GM19467 (cell line): ENCODE results near the gene PTPN14.

Experiments
- ATAC-seq: cut with Tn5 transposase; IDR thresholded peaks from one replicate; pipeline ENCODE4 v1.9.1; 2021; ENCODE audit warnings: mild to moderate bottlenecking, moderate library complexity; ENCODE audit not compliant: unreplicated experiment

The PTPN14 gene

DNA sequence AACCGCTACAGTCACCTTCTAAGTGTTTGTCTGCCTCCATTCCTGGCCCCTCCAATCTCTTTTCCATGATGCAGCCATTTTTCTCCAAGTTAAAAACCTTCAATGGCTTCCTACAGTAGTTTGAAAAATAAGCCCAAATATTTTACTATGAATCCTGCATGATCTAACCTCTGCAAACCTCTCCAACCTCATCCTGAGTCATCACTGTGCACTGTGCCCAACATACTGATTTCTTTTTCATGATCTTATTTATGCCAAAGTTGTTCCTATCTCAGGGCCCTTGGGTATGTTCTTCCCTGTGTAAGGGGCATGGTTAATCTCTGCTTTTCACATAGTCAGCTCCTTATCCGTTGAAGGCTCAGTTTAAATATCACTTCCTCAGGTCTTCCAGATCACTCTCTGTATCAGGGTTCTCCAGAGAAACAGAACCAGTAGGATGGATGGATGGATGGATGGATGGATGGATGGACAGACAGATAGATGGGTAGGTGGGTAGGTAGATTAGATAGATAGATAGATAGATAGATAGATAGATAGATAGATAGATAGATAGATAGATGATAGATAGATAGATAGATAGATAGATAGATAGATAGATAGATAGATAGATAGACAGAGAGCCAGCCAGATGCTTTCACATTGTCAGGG, 18.1 kb upstream of the PTPN14 start:
- ATAC-seq = no peak

DNA sequence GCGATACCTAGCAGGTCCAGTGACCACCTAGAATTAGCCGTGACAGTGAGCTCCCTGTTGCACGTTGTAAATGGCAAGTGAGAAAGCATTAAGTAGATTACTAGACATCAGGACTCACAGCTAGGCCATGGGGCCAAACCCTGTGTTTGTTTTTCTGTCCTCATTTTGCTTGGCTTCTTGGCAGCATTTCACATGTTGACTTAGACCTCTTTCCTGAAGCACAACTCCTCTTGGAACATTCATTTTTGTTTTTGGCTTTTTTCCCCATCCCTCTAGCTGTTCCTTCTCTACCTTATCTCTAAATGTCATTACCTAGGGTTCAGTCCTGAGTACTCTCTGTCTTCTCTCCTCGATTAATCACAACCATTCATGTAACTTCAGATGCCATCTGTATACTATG, 16.9 kb upstream of the PTPN14 start:
- ATAC-seq = no peak

DNA sequence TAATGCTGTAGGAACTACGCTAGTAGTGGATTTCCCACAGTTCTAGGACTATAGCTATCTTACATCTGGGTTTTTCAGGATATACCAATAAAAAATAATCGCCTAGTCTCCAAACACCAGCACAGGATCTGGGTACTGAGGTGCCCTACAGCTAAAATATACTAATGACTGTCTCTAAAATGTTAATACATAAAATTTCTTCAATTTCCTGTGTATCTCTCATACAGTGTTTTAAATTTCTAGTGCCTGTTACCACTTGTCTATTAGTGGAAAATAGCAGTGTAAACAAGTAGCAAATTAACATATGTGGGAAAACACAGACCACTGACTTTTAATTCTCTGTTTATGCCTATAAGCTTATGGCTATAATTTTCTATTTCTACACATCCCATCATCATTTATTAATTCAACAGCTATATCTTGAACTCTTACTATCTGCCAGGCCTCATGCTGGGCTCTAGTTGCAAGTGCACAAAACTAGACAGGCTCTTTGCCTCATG, 16.1 kb upstream of the PTPN14 start:
- ATAC-seq = no peak

DNA sequence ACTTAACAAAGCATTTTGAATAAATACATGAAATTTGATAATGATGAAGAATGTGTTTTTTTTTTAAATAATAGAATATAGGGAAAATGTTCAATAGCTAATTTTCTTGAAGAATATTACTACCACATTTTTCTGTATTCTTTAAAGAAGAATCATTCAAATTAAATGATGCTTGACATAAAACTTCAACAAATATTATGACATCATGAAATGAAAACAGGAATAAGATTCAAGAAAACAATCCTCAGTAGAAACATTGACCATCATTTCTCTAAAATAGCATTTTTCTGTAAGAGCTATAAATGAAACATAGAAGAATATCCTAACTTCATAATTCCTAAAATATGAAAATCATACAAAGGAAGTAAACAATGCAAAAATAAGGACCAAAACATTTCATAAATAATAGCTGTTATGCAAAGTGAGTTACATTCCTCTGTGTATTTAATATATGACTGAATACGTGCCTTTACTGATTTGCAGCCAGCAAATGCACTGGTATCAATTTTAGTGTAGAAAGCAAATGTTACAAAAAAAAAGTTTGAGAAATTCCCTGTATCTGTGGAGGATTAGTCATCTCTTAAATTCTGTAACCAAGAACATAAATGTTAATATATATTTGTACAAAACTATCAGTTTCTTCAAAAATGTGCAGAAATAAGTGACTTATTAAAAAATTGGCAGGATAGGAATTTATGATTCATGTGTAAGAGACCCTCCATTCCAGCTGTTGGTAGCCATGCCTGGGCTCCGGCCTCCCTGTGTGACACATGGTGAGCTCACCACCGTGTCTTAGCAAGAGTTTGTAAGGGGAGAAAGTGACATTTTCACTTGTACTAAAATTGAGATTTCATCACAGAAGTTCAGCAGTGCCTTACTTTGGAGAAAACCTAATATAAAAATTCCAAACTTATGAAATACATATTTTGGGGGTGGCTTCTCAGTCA, 15.0 kb upstream of the PTPN14 start:
- no peak for ATAC-seq

DNA sequence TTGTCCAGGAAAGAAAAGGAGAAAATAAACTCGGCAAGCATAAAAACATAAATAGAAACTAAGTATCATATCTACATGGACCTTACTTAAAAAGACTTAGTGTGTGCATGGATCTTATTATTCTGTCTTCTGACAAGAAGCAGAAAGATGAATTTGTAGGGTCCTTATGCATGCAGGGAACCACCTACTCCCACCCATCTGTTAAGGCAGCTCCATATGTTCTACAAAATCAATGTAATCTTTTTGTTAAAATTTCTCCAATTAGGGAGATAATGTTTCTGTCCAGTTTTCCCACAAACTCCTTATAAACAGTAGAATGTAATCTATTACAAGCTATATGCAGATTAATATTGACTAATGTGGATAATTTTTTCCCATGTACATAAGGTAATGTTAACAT, 13.9 kb upstream of the PTPN14 start:
- ATAC-seq = no peak

DNA sequence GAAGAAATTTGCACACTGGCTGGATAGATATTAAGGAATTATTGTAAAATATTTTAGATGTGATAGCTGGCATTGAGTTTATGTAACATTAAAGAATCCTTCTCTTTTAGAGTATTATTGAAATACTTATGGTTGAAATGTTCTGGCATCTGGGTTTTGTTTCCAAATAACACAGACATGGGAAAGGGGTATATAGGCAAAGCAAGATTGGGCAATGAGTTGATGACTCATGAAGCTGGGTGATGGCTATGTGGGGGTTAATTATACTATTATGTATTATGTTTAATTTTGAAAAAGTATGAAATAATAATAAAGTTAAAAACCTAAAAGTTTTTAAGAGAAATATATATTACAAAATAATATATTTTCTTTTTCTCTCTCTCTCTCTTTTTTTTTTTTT, 12.5 kb upstream of the PTPN14 start:
- ATAC-seq = no peak

DNA sequence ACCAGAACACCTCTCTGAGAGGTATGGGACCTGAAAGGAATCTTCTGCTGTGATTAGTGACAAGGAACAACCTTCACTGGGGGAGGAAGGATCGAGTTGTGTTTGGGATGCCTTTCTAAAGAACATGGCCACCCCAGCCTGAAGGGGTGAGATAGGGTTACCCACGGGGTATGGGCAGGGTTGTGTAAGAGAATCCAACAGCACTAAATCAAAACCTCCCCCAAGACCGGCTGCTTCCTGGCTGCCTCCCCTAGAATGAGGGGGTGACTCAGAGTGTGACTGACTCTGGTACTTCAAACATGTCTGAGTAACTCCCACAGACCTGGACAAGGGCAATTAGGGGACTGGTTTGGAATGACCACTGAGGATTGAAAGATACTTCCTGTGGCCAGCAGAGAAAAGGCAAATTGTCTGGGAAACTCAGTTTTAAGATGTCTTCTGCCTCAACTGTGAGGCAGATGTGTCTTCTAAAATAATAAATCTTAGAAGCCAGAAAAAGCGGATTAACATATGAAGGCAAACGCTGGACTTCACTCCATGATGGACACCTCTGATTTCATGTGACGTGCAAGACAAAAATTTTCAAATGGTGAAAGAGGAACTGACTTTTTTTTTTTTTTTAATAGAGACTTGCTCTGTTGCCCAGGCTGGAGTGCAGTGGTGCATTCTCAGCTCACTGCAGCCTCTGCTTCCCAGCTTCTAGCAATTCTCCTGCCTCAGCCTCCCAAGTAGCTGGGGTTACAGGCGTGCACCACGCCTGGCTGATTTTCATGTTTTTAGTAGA, 6.7 kb upstream of the PTPN14 start:
- peak; percentile 55 for ATAC-seq

DNA sequence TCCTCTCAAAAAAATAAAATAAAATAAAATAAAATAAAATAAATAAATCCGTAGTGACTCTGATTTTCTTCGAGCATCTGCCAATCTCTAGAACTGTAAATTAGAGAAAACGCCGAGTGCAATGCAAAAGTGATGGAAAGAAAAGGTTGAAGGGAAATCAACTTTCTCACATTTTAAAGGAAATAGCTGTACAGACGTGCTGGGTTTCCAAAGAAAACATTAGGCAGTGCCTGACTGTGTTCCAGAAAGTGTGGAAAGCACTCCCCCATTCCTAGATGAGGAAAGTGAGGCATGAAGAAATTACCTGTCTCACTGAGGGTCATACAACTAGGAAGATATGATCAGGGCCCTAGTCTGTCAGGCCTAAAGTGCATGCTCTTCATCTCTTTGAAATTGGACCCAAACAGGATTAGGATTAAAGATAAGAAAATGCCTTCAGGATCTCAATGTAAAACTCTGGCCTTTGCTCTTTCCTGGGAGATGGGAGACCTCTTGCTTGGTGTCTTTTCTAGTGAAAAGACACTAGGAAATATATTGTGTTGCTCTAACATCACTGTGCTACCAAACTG, 1.8 kb upstream of the PTPN14 start:
- no peak for ATAC-seq

DNA sequence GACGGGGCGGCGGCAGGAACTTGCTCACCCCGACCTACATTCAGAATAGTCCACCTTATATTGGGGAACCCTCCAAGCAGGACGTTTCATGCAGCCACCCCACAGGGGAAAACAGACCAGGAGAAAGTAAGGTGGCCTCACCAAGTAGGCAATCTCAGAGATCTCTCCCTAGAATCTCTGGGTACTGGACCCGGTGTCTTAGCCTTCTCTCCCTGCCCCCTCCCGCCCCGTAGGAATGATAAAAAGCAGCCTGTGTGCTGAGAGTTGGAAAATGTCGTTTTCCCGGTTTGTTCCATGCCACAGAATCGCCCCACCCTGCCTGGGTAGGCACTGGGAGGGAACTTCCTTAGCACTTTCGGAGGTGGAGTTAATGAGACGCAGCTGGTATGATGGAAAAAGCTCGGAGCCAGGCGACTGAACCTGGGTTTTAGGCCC, 789 bp upstream of the PTPN14 start:
- no peak for ATAC-seq

DNA sequence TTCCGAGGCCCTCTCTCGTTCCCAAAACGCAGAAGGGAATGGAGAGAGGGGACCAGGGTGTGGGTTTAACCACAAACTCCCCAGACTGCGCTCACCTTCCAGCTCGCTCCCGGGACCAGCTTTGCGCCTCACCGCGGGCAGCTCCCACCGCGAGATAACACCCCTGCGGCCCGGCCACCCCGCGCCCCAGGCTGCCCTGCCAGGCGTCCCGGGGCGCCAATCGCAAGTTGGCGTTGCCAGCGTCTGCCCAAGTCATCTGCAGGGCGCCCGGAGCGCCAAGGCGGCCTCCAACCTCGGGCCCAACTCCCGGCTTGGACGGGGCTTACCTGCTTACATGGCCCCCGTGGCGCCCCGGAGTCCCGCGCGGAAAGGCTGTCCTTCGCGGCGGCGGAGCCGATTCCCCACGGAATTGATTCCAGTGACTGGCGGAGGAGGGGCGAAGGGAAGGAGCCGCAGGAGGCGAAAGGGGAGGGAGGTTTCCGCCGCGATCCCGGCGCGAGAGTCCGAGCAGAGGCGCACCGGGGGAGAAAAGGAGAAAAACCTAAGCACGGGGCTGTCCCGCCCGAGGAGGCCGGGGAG, 456 bp downstream of the PTPN14 start:
- no peak for ATAC-seq

DNA sequence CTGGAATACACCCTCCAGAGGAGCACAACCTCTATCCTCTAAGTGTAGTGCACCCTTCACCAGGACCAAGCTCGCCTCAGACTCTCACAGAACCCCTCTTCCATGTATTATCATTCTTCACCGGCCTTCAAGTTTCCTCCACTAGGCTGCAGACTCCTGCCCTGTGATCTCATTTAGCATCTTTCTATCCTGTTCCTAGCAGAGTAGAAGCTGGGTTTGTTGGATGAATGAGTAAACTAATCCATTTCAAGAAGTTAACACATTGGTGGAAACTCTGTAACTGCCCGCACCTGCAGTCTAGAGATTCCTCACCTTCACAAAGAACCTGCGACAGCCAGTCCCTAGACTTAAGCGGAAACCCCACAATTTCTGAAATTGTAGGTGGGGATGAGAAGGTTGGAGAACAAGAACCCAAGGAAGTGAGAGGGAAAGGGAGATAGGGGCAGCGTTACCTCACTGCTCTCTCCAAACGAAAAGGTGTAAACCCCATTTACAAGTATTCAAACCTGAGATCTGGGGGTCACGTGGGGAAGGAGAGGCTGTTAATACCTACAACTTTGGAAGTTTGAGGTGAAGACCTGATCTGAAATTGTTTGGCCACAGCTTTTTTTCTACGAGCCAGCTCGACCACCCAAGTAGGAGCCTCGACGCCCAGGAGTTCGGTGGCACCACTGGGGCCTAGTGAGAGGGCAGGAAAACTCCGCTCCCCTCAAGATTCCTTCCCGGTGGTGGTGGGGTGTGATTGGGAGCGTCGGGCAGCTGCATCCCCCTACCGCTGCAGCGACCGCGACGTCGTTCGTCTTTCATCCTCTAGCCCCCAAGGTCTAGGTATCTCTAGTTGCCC, 1.2 kb downstream of the PTPN14 start:
- ATAC-seq = no peak

DNA sequence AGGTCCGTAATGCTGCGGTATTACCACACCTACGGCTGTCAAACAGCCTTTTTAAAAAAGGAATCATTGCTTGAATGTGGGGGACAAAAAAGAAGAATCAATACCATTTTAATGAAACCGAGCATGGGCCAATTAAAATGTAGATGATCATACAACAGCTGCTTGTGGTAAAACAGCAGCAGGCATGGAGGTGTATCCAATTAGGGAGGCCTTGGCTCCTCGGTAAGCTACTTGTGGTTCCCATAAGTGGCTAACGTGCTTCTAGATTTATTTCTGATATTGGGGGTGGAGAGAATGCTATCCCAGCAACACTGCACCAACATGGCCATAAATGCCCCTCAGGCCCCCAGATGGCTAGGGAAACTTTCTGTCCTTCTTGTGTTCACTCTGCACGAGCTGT, 1.8 kb downstream of the PTPN14 start:
- no peak for ATAC-seq

DNA sequence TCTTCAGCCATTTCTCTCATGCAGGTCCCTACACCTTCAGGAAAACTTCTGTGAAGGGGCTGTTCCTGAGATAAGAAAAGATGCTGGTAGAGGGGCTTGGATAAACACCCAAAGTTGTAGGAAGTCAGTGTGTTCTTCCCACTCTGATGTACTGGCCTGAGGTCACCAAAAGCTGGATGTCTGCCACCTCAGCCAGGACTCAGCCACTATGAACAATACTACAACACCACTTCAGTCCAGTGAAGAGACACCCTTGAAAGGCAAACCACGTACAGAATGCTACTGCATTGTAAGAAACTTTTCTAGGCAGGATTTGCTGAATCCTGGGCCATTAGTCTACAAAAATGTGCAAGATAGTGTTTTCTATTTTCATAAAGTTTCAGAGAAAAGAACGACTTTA, 2.4 kb downstream of the PTPN14 start:
- ATAC-seq = no peak

DNA sequence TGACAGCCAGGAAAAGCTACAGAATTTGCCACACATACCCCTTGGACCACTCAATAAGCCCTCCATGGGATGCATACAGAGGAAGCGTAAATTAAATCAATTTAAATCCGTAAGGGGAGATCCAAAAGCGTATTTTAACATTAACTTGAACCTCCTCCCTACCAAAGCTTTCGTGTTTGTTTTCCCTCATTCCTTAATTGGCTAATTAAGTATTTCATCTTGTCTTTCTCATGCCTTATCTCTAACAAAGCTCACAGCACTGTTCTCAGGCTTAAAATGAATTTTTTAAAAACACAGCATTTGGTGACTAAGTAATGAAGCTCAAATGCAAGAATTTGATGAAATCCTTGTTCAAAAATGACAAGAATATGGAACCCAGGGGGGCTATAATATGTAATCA, 3.1 kb downstream of the PTPN14 start:
- no peak for ATAC-seq

DNA sequence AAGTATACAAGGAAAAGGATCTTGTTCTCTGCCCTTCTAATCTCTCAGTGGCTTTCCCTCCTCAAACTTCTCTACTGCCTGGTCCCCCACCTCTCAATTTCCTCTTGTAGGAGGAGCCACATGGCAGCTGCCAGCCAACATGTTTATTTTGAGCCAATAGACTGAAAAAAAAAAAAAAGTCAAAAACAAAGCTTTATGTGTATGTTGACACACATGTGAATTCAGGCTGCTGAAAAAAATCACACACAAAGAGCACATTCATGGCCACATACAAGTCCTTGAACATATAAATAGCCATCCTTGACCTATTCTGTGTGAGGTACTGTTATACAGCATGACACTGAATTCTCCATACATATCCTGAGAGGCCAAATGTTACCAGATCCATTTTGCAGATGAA, 3.7 kb downstream of the PTPN14 start:
- no peak for ATAC-seq

DNA sequence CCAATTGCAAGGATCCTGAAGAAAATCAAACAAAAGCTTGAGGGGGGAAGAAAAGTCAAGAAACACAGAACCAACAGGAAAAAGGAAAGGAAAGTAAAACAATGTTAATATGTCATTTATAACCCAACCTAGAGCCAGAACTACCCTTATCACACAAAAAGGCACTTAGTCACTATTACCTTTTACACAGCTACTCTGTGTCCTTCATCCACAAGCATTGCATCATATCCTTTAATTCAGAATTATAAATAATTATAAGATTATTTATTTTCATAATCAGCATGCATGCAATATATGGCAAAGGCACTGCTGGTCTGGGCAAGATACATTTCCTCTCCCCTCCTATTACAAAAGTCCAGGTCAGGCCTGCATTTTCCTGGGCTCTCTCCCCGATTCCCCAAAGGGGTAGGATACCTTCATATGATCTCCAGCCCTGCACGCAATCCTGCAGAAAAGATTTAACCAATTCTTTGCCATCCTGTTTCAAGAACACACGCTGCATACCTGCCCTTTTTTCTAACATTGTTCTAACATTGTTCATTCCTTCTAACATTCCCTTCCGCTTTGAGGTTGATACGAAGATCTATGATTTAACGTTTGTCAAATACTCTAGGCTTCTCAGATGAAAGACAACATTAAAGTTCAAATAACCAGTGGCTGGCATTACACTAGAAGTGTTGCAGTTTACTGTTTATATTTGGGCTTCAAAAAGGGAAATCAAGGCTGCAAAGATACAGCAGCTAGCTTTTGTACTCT, 4.3 kb downstream of the PTPN14 start:
- no peak for ATAC-seq

DNA sequence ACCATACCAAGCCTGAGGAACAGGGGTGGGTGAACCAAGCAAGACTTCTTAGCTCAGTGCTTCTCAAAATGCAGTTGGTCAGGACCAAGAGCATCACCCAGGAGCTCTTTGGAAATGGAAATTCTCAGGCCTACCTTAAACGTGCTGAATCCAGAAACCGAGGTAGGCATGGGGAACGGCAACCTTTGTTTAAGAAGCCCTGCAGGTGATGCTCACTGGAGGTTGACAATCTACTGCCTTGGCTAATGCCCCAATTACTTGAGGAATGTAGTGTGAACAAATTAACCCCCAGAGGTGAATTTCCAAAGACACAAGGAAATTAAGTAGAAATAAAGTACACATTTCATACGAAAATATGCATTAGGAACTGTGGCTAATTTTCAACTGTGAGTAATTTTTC, 5.3 kb downstream of the PTPN14 start:
- no peak for ATAC-seq

DNA sequence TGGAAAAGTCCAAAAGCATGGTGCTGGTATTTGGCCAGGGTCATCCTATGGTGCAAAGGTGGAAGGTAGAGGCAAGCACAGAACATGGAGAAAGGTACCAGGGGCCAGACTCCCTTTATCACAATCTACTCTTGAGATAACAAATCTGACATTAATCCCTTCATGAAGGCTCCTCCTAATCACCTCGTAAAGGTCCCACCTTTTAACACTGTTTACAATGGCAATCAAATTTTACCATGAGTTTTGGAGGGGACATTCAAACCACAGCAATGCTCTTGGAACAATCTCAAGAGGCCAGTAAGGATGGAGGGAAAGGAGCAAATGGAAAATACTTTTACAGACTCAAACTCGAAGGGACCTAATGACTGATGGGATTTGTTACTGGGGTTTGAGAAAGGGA, 6.1 kb downstream of the PTPN14 start:
- ATAC-seq = no peak

DNA sequence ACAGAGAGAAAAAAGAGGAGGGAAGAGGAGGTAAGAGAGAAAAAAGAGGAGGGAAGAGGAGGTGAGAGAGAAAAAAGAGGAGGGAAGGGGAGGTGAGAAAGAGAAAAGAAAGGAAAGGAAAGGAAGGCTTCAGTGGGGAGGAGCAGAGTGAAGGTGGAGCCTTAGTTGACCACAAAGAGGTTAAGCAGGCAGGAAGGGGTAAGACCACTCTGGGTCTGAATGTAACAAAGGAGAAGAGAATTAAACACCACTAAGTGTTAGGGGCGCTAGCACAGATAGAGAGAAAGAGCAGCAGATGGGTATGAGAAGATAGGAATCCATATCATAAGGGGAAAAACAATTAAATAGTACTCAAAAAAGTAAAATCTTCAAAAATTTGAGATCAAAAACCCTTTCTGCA, 6.6 kb downstream of the PTPN14 start:
- ATAC-seq = no peak
